ENCODE measurements around the gene GPR137. TPM values are rescaled to one million over a fixed set of nuclear protein-coding genes. Genes with fewer than 3 reads are reported as not detected.
"Not testable (repeated sequence)": the region's sequence is repeated elsewhere in the genome, so short reads cannot be mapped to it uniquely, and the experiment has no call there.

Gene GPR137
- total RNA-seq, 2 experiments from 2014 or later: 31.4 to 37.9 TPM

DNA sequence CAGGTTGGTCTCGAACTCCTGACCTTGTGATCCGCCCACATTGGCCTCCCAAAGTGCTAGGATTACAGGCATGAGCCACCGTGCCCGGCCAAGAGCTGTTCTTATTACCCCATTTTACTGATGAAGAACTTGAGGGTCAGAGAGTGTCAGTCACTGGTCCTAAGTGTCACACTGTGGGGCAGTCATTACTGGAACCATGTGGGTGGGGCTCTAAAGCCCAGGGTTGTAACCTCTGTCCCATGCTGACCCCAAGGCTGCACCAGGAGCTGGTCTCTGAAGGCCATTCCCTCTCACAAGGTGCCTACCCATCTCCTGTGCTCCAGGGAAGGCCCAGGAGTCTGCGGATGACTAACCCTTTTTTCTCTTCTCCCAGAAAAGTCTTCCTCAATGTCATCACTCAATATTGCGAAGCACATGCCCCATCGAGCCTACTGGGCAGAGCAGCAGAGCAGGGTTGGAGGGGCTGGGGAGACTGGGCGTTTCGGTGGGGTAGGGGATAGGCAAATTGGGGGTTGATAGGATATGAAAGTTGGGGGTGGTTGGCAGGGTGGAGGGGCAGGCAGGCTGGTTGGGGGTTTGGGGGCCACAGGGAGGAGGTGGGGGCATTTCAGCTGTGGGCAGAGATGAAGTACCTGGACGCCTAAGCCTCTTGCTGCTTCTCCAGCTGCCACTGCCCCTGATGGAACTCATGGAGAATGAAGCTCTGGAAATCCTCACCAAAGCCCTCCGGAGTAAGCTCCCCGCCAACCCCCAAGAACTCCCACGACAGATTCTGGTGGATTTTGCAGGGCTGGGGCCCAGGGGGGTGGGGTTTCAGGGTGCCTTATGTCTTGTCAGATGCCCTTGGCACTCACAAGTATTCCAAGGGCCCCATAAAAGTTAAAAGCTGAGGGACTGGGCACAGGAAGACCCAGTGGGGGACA is 17.7 kb downstream of the GPR137 start:
- Mint-ChIP-seq H3K4me3 (peak overlapping the region; percentile 87), H3K36me3 (ENCODE audit: low read depth) (peaks cover 11% of the 10 kb centered on the region), H3K4me1 (peaks cover 46% of the 10 kb centered on the region), H3K9me3 (no peaks in the 10 kb centered on the region), H3K27me3 (peaks cover 26% of the 10 kb centered on the region), H3K27ac (peak overlapping the region; percentile 97)
- POLR2A ChIA-PET: interaction anchor here (0.8 to 5.4 kb wide), 16 partner anchors 11 to 160 kb away, joined by 3 to 77 read pairs (median 4); partner anchors contain the start of genes BAD, DNAJC4, FERMT3 and GPR137
- DNase-seq: no peak
- CTCF ChIA-PET: interaction anchor here (0.7 to 6.3 kb wide), 25 partner anchors 11 to 485 kb away, joined by 3 to 154 read pairs (median 6); partner anchors contain the start of genes BAD, DNAJC4, FERMT3 and FKBP2

DNA sequence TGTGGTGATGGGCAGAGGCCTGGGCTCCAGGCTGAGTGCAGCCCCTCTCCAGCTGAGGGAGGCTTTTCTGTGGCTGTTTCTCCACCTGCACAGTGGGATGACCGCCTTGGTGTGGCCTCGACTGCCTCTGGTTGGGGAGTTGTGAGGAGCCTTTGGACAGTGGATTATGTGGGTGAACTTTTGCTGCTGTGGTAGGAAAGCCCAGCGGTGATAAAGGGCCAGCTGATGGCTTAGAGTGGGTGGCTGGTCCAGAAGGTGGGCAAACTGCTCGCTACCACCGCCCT is 18.3 kb downstream of the GPR137 start:
- H3K4me3 Mint-ChIP-seq: peak overlapping the region; percentile 87
- H3K9me3 Mint-ChIP-seq: no peaks in the 10 kb centered on the region
- H3K36me3 Mint-ChIP-seq (ENCODE audit: low read depth): peaks cover 11% of the 10 kb centered on the region
- ChIA-PET CTCF (interaction anchor here (0.9 to 6.3 kb wide), 25 partner anchors 11 to 122 kb away, joined by 3 to 154 read pairs (median 6); partner anchors contain the start of genes BAD, DNAJC4, FERMT3 and FKBP2), POLR2A (interaction anchor here (1.0 to 5.4 kb wide), 15 partner anchors 11 to 161 kb away, joined by 3 to 77 read pairs (median 4); partner anchors contain the start of genes BAD, DNAJC4, FERMT3 and GPR137)
- peaks cover 20% of the 10 kb centered on the region for H3K27me3 Mint-ChIP-seq
- peak overlapping the region; percentile 97 for H3K27ac Mint-ChIP-seq
- no peak for DNase-seq
- peaks cover 46% of the 10 kb centered on the region for H3K4me1 Mint-ChIP-seq

DNA sequence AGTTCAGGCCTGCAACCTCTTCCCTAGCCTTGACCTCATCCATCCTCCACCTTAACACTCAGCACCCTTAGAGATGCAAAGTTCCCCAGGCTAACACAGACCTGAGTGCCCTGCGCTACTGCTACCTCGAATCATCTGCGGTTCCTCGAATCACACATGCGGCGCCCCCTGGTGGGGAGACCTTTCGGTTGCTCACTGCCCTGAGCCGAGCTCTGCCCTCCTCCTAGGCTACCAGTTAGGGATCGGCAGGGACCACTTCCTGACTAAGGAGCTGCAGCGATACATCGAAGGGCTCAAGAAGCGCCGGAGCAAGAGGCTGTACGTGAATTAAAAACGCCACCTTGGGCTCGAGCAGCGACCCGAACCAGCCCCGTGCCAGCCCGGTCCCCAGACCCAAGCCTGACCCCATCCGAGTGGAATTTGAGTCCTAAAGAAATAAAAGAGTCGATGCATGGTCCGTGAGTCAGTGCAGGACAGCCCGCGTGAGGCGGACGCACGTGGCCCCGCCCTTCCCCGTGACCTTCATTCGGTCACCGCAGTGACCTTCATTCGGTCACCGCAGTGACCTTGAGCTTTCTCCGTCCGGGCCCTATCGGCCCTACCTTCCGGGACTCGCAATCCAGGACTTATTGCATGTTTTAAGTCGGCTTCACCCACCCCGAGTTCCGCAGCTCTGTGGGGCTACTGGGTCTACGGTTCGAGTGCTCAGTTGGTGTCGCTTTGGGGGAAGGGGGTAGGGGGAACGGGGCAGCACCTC is 18.8 kb downstream of the GPR137 start:
- Mint-ChIP-seq H3K4me1 (peaks cover 48% of the 10 kb centered on the region), H3K27ac (peak overlapping the region; percentile 97), H3K27me3 (peaks cover 18% of the 10 kb centered on the region), H3K9me3 (no peaks in the 10 kb centered on the region), H3K36me3 (ENCODE audit: low read depth) (peaks cover 14% of the 10 kb centered on the region), H3K4me3 (peak overlapping the region; percentile 87)
- ChIA-PET CTCF (interaction anchor here (0.6 to 6.3 kb wide), 33 partner anchors 10 to 303 kb away, joined by 3 to 154 read pairs (median 5); partner anchors contain the start of genes BAD, DNAJC4, FERMT3 and FKBP2), POLR2A (interaction anchor here (0.8 to 5.4 kb wide), 21 partner anchors 10 to 474 kb away, joined by 3 to 77 read pairs (median 4); partner anchors contain the start of genes BAD, CCDC88B, DNAJC4 and FERMT3)
- DNase-seq: peak; percentile 95

DNA sequence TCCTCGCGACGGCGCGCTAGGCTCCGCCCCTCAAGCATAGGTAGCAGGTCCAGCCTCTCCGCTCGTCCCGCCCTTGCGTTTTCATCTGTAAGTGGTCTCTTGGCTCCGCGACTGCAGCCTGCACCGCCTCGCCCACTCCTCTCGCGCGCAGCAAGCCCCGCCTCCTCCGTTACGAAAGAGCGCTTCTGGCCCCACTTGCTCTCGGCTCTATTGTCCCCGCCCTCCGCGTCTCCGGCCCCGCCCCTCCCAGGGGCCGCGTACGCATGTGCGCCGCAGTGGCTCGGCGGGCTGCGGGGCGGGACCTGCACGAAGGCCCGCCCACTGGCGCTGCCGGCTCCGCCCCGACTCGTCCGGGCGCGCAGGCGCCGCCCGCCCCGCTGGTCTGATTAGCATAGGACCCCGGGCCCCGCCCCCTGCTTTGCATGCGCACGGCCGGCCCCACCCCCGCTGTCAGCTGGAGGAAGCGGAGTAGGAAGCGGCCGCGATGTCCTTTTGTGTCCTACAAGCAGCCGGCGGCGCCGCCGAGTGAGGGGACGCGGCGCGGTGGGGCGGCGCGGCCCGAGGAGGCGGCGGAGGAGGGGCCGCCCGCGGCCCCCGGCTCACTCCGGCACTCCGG is 19.5 kb downstream of the GPR137 start, which contains the start of gene ESRRA:
Gene ESRRA (plus strand): TSS at position 450 of the 616 bp plus-strand sequence. CDS start 1,656 bp downstream, outside the sequence.
- DNase-seq: peak; percentile 100
- H3K4me1 Mint-ChIP-seq: peaks cover 45% of the 10 kb centered on the region
- H3K4me3 Mint-ChIP-seq: peak within 1 kb of the TSS; percentile 99
- POLR2A ChIA-PET: interaction anchor here (0.8 to 5.4 kb wide), 17 partner anchors 10 to 473 kb away, joined by 3 to 77 read pairs (median 8); partner anchors contain the start of genes BAD, CCDC88B, DNAJC4 and FERMT3
- CTCF ChIA-PET: interaction anchor here (0.6 to 6.3 kb wide), 26 partner anchors 9 to 303 kb away, joined by 3 to 154 read pairs (median 6); partner anchors contain the start of genes BAD, DNAJC4, FERMT3 and FKBP2
- H3K9me3 Mint-ChIP-seq: no peaks in the 10 kb centered on the region
- H3K27ac Mint-ChIP-seq: peak within 1 kb of the TSS; percentile 97
- H3K36me3 Mint-ChIP-seq (ENCODE audit: low read depth): peaks cover 14% of the 10 kb centered on the region
- peaks cover 13% of the 10 kb centered on the region for H3K27me3 Mint-ChIP-seq

DNA sequence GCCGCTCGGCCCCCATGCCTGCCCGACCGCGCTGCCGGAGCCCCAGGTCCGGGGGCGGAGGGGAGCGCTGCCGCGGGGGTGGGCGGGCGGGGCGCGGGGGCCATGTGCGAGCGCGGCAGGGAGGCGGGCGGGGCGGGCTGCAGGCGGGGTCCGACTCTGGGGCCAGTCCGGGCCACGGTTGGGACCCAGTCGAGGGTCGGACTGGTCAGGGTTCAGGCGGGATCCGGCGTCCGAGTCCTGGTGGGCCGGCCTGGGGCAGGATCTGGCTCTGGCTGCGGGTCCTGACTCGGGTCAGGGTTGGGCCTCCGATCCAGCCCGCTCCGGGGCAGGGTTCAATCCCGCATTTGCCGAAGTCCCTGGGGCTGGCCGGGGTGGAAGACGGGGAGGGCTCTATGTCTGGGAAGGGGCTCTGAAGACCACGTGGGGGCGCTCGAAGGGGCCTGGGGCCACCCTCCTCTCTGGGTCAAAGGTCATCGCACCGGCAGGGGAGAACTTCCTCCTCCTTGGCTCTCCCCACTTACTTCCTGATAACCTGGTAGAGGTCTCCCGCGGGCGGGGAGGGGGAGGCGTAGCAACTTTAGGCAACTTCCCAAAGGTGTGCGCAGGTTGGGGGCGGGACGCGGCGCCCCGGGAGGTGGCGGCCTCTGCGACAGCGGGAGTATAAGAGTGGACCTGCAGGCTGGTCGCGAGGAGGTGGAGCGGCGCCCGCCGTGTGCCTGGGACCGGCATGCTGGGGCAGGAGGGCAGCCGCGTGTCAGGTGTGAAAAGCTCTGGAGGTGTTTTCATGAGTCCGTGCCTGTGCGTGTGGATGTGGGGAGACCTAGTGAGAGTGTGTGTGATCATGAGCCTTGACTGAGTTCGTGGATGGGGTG is 20.3 kb downstream of the GPR137 start:
- H3K27me3 Mint-ChIP-seq: peaks cover 5% of the 10 kb centered on the region
- no peaks in the 10 kb centered on the region for H3K9me3 Mint-ChIP-seq
- ChIA-PET POLR2A (interaction anchor here (1.3 to 5.4 kb wide), 6 partner anchors 11 to 61 kb away, joined by 4 to 68 read pairs (median 30); partner anchors contain the start of genes BAD, GPR137, PPP1R14B and PRDX5), CTCF (interaction anchor here (0.6 to 6.3 kb wide), 8 partner anchors 11 to 119 kb away, joined by 3 to 154 read pairs (median 11); partner anchors contain the start of genes FERMT3, PRDX5 and TRMT112)
- H3K4me3 Mint-ChIP-seq: peak overlapping the region; percentile 99
- H3K36me3 Mint-ChIP-seq (ENCODE audit: low read depth): peaks cover 16% of the 10 kb centered on the region
- peak overlapping the region; percentile 93 for H3K27ac Mint-ChIP-seq
- peaks cover 40% of the 10 kb centered on the region for H3K4me1 Mint-ChIP-seq
- peak; percentile 77 for DNase-seq

DNA sequence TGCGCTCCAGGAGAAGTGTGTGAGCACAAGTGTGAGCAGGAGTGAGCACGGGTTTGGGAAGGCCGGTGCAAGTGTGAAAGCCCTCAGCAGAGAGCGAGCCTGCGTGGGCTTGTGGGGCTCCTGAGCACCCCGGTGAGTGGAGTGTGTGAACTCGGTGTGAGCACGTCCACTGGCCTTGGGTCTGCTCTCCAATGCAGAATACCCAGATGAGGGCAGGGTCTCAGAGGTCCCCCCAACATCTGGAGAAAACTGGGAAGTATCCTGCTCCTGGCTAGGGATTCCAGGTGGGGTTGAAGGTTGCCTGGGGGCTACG is 20.9 kb downstream of the GPR137 start:
- Mint-ChIP-seq H3K4me1 (peaks cover 39% of the 10 kb centered on the region), H3K27me3 (peaks cover 4% of the 10 kb centered on the region), H3K27ac (peak overlapping the region; percentile 93), H3K36me3 (ENCODE audit: low read depth) (peaks cover 18% of the 10 kb centered on the region), H3K9me3 (no peaks in the 10 kb centered on the region), H3K4me3 (peak overlapping the region; percentile 99)
- CTCF ChIA-PET: interaction anchor here (0.6 to 6.3 kb wide), 3 partner anchors 11 to 62 kb away, joined by 3 to 80 read pairs (median 11); partner anchors contain the start of genes PRDX5 and TRMT112
- POLR2A ChIA-PET: interaction anchor here (4.4 to 5.4 kb wide), 2 partner anchors 11 to 22 kb away, joined by 41 to 68 read pairs; partner anchors contain the start of genes BAD, GPR137, PRDX5 and TRMT112
- no peak for DNase-seq

DNA sequence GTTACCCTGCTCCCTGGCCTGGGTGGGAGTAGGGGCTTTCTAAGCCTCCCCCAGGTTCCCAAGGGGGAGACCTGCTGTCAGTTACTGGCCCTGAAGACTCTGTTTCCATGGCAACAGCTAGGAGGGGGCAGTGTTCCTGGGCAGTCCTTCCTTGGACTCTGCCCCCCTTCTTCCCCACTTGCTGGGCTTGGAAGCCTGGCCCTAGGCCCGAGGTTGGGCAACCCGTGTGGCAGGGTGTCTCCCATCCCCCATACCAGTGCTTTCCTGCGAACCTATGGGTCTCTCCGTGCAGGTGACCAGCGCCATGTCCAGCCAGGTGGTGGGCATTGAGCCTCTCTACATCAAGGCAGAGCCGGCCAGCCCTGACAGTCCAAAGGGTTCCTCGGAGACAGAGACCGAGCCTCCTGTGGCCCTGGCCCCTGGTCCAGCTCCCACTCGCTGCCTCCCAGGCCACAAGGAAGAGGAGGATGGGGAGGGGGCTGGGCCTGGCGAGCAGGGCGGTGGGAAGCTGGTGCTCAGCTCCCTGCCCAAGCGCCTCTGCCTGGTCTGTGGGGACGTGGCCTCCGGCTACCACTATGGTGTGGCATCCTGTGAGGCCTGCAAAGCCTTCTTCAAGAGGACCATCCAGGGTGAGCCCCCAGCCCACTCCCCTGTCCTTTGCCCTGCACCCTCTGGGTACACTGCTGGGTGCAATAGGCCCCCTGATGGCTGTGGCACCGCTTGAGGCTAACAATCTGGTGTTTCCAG is 21.4 kb downstream of the GPR137 start:
- peaks cover 34% of the 10 kb centered on the region for H3K4me1 Mint-ChIP-seq
- H3K9me3 Mint-ChIP-seq: no peaks in the 10 kb centered on the region
- H3K27ac Mint-ChIP-seq: peak overlapping the region; percentile 10
- CTCF ChIA-PET: interaction anchor here (0.6 to 2.0 kb wide), 2 partner anchors 11 to 62 kb away, joined by 3 to 11 read pairs; partner anchors contain the start of genes PRDX5 and TRMT112
- DNase-seq: no peak
- POLR2A ChIA-PET: interaction anchor here (4.4 to 5.4 kb wide), 2 partner anchors 11 to 22 kb away, joined by 41 to 68 read pairs; partner anchors contain the start of genes BAD, GPR137, PRDX5 and TRMT112
- peaks cover 18% of the 10 kb centered on the region for H3K36me3 Mint-ChIP-seq (ENCODE audit: low read depth)
- peak overlapping the region; percentile 99 for H3K4me3 Mint-ChIP-seq
- no peaks in the 10 kb centered on the region for H3K27me3 Mint-ChIP-seq

DNA sequence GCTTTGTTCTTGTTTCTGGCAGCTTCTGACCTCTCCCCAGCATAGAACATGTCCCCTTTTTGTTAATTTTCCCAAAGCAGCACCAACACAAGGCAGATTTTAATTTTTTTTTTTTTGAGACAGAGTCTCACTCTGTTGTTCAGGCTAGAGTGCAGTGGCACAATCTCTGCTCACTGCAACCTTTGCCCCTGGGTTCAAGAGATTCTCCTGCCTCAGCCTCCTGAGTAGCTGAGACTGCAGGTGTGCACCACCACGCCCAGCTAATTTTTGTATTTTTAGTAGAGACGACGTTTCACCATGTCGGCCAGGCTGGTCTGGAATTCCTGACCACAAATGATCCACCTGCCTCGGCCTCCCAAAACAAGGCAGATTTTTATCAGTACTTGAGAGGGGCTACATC is 22.1 kb downstream of the GPR137 start:
- Mint-ChIP-seq H3K27ac (peak overlapping the region; percentile 3), H3K4me3 (peak overlapping the region; percentile 13), H3K4me1 (peaks cover 40% of the 10 kb centered on the region), H3K36me3 (ENCODE audit: low read depth) (peaks cover 23% of the 10 kb centered on the region)
- CTCF ChIA-PET: interaction anchor here (2.0 kb wide), 1 partner anchor 10 kb away, joined by 11 read pairs; the partner anchor contains the start of genes PRDX5 and TRMT112
- not testable (repeated sequence) for DNase-seq, H3K9me3 Mint-ChIP-seq, H3K27me3 Mint-ChIP-seq
- POLR2A ChIA-PET: interaction anchor here (5.4 kb wide), 1 partner anchor 10 kb away, joined by 68 read pairs; the partner anchor contains the start of genes PRDX5 and TRMT112

DNA sequence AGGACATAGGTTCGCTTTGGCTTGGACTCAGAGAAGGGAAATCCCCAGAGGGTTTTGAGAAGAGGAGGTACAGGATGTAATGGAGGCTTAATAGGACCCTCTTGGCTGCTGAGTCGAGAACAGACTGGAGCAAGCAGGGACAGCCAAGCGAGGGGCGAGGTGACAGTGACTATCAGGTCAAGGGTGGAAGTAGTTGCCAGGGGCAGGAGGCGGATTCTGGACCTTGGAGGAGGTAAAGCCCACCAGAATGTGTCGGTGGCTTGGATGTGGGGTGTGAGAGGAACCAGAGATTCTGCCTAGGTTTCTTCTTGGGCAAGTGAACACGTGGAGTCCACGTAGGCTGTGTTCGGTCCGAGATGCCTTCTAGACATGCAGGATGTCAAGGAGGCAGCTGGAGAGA is 27.3 kb downstream of the GPR137 start:
- no peaks in the 10 kb centered on the region for H3K27me3 Mint-ChIP-seq
- H3K4me1 Mint-ChIP-seq: peaks cover 44% of the 10 kb centered on the region
- DNase-seq: no peak
- H3K36me3 Mint-ChIP-seq (ENCODE audit: low read depth): peaks cover 41% of the 10 kb centered on the region
- ChIA-PET POLR2A (interaction anchor here (1.3 kb wide), 1 partner anchor 19 kb away, joined by 4 read pairs; no protein-coding TSS in a partner anchor), CTCF (interaction anchor here (0.6 to 2.4 kb wide), 2 partner anchors 16 to 19 kb away, joined by 3 to 7 read pairs; no protein-coding TSS in a partner anchor)
- H3K9me3 Mint-ChIP-seq: no peaks in the 10 kb centered on the region
- H3K27ac Mint-ChIP-seq: peak overlapping the region; percentile 57
- H3K4me3 Mint-ChIP-seq: no peak overlapping the region

DNA sequence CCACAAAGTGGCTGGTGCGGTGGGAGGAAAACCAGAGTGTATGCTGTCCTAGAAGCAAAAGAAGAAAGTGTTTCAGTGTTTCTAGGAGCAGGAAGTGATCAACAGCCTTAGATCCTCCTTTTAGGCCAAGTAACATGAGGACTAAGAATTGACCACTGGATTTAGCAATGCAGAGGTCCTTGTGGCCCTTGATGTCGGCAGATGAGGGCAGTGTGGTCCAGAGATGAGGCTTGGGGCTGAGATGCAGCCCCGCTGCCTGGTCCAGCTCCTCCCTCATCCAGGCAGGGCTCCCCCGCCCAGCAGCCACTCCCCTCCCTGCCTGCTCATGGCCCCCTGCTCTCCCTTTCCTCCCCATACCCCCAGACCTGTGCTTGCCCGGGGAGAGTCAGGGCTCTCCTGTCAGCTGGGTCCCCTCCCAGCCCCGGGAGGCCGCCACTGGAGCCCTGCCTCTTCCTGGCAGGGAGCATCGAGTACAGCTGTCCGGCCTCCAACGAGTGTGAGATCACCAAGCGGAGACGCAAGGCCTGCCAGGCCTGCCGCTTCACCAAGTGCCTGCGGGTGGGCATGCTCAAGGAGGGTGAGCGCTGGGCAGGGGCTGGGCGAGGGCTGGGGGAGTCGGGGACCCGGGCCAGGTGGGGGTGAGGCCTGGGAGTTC is 28.0 kb downstream of the GPR137 start:
- H3K36me3 Mint-ChIP-seq (ENCODE audit: low read depth): peaks cover 44% of the 10 kb centered on the region
- CTCF ChIA-PET: interaction anchor here (1.3 to 2.4 kb wide), 2 partner anchors 9 to 18 kb away, joined by 5 to 7 read pairs; partner anchors contain the start of gene ESRRA

More for the DNA sequence above, 28.0 kb downstream of the GPR137 start:
- Mint-ChIP-seq H3K4me3 (no peak overlapping the region), H3K27ac (peak overlapping the region; percentile 57), H3K4me1 (peaks cover 47% of the 10 kb centered on the region), H3K27me3 (no peaks in the 10 kb centered on the region), H3K9me3 (no peaks in the 10 kb centered on the region)
- DNase-seq: no peak
- POLR2A ChIA-PET: interaction anchor here (1.5 kb wide), 1 partner anchor 107 kb away, joined by 5 read pairs; the partner anchor contains the start of gene FERMT3
